ENCODE measurements around the gene GRK6. TPM values are rescaled to one million over a fixed set of nuclear protein-coding genes. Genes with fewer than 3 reads are reported as not detected.

The GRK6 gene
- total and polyA plus RNA-seq, 2 of the 4 experiments (the other 2 are of a cell fraction): 25.3 to 30.1 TPM

DNA sequence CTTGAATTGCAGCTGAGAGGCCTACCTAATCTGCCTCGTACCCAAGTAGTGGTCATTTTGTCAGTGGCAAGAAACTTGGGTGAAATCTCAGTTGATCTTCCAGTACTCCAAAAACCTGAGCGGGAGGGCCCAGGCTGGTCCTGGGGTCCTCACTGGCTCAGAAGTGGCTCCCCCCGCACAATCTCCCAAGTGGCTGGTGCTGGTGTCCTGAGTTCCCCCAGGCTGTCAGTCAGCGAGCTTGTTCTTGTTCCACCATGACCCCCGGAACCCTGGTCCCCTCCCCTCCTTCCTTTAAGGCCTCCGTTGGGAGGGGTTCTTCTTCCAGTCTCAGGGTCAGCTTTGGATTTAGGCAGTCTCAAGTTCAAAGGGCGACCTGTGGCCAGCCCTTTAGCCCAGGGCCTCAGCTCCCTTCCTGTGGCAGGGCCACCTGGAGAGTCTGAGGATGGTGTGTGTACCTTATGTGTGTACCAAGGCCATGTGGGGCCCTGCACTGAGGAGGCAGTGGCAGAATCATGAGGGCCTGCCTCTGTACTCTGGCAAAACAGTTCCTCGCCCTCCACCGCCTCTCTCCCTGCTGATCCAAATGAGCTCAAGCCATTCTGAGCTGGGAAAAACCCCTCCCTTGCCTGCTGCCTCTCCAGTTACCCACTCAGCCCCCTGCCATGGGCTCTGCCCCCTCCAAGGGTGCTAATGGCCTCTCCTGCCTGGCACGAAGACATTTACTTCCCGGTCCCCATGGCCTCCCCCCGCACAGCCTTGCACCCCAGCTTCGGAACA is 51.4 kb downstream of the GRK6 start:
- intact Hi-C loops (cut with micrococcal nuclease): no loop called here
- 91% methylated on average over 8 of the region's 13 CpGs; no CpG with 5 or more reads in 1 of the 2 experiments for WGBS, 2 experiments (ENCODE audit: extremely low coverage in 2 of 2, insufficient read length in 1 of 2)
- dilution Hi-C loops (cut with HindIII; ENCODE audit: low sequenced_read_pairs, unreplicated experiment): no loop called here

More for the DNA sequence above, 51.4 kb downstream of the GRK6 start:
- no peak overlapping the region for H3K14ac ChIP-seq (replicated peaks; ENCODE audit: low read depth, low read length)
- BruUV-seq (replicated peaks): no TSS peak
- peaks cover 0 to 18% of the 10 kb centered on the region in 2 experiments; a peak in 2 of 4 replicates for H3K79me1 ChIP-seq (ENCODE audit: low read depth in 1 of 2, low read length in 2 of 2)
- H3K9me3 ChIP-seq (ENCODE audit: control insufficient read depth, insufficient read depth, low read length): no peaks in the 10 kb centered on the region
- H3K4me3 ChIP-seq (ENCODE audit: insufficient read depth, low read depth, low read length): no peak overlapping the region
- in situ Hi-C loops (cut with MboI; ENCODE audit: low sequenced_read_pairs): no loop called here
- no peak overlapping the region for H3K9ac ChIP-seq (ENCODE audit: low read depth, low read length)
- H2BK120ac ChIP-seq (ENCODE audit: low read depth, low read length): no peak overlapping the region
- no peak overlapping the region for H2BK5ac ChIP-seq (ENCODE audit: low read depth, low read length, poor library complexity, severe bottlenecking)
- no peaks in the 10 kb centered on the region for H3K27me3 ChIP-seq (ENCODE audit: control insufficient read depth, insufficient read depth, low read length)
- H3K4ac ChIP-seq (ENCODE audit: low read depth, low read length): no peak overlapping the region
- H3K56ac ChIP-seq (ENCODE audit: extremely low read depth, insufficient read depth, low read length): no peak overlapping the region
- no peak overlapping the region for H4K91ac ChIP-seq (ENCODE audit: insufficient read depth, low read depth, low read length)
- H4K20me1 ChIP-seq (ENCODE audit: insufficient read depth, low read length): peaks cover 48% of the 10 kb centered on the region
- no peak overlapping the region for H2BK15ac ChIP-seq (ENCODE audit: low read depth, low read length)
- DNase-seq (no peak), ATAC-seq (ENCODE audit: low read depth) (no peak)
- H2AK5ac ChIP-seq (ENCODE audit: low read depth, low read length): no peak overlapping the region; the same call in 1 of the 2 replicates
- H2AFZ ChIP-seq (replicated peaks; ENCODE audit: low read length, poor library complexity): no peak overlapping the region
- ChIA-PET CTCF (interaction anchor here (1.1 kb wide), 1 partner anchor 73 kb away, joined by 3 read pairs; no protein-coding TSS in a partner anchor), POLR2A (ENCODE audit: unreplicated experiment) (interaction anchor here (1.0 kb wide), 2 partner anchors 17 to 20 kb away, joined by 3 read pairs; partner anchors contain the start of gene PDLIM7)
- H3K9me1 ChIP-seq (ENCODE audit: insufficient read depth, low read length): peaks cover 13% of the 10 kb centered on the region; the same call in 1 of the 2 replicates
- H3K36me3 ChIP-seq (ENCODE audit: control insufficient read depth, insufficient read depth, low read length): peaks cover 26% of the 10 kb centered on the region
- H4K5ac ChIP-seq (ENCODE audit: low read depth, low read length): no peak overlapping the region
- peaks cover 23% of the 10 kb centered on the region for H3K4me1 ChIP-seq (ENCODE audit: control insufficient read depth, insufficient read depth, low read length)
- H2AK9ac ChIP-seq (replicated peaks; ENCODE audit: low read depth, low read length, poor library complexity): peak overlapping the region; percentile 7
- TF ChIP-seq MXI1 (IDR thresholded peaks at IDR 0.05; ENCODE audit: borderline replicate concordance, low read depth, low read length) (no peak), MAFK (IDR thresholded peaks at IDR 0.05; ENCODE audit: low read depth, low read length) (no peak), POLR2A (IDR thresholded peaks at IDR 0.05; ENCODE audit: low read depth, low read length) (peak; percentile 46; the same call in 1 of the 2 replicates), FOS (IDR thresholded peaks at IDR 0.05; ENCODE audit: low read depth, low read length) (no peak), RCOR1 (IDR thresholded peaks at IDR 0.05; ENCODE audit: insufficient replicate concordance, low read length) (no peak)
- no peak overlapping the region for H3K27ac ChIP-seq (ENCODE audit: insufficient read depth, low read length)
- no peak overlapping the region for H3K23ac ChIP-seq (ENCODE audit: low read depth, low read length)
- no peak overlapping the region for H3K18ac ChIP-seq (ENCODE audit: low read depth, low read length)
- H3K4me2 ChIP-seq (ENCODE audit: low read depth, low read length): no peak overlapping the region
- H2BK20ac ChIP-seq (ENCODE audit: low read depth, low read length): no peak overlapping the region
- H4K8ac ChIP-seq (ENCODE audit: low read depth in 2 of 2, low read length in 2 of 2): no peak overlapping the region
